ENCODE measurements around the gene GNAI3. TPM values are rescaled to one million over a fixed set of nuclear protein-coding genes. Genes with fewer than 3 reads are reported as not detected.

GNAI3 gene
- total and polyA plus RNA-seq, 2 of the 13 experiments (the other 11 are each of a cell fraction or from before 2014, with no cell fraction given): 4.3 to 9.0 TPM

GRCh38 chr1:109655615-109656519 lies 107.5 kb downstream of the GNAI3 start, which contains the start of gene GSTM4 (continued):
- TF ChIP-seq REST (IDR thresholded peaks at IDR 0.05; ENCODE audit: borderline replicate concordance in 1 of 2, low read depth in 1 of 2, low read length in 2 of 2) (peak in 1 of 2 experiments; percentile 37; a peak in 1 of 4 replicates), CREBL2 (CRISPR knock-in tag; IDR thresholded peaks at IDR 0.05; ENCODE audit: borderline replicate concordance) (peak; percentile 53; the same call in 1 of the 2 replicates), CCAR2 (optimal IDR thresholded peaks at IDR 0.05; ENCODE audit: low read depth, low read length) (no peak), KDM1A (CRISPR knock-in tag; IDR thresholded peaks at IDR 0.05) (no peak), ZNF678 (CRISPR knock-in tag; IDR thresholded peaks at IDR 0.05) (peak; percentile 76; the same call in 1 of the 2 replicates), POLR2G (IDR thresholded peaks at IDR 0.05; ENCODE audit: low read depth, low read length) (peak; percentile 84), MTF2 (CRISPR knock-in tag; IDR thresholded peaks at IDR 0.05; ENCODE audit: borderline replicate concordance) (no peak), ZNF264 (CRISPR knock-in tag; IDR thresholded peaks at IDR 0.05) (no peak), ZBTB20 (CRISPR knock-in tag; IDR thresholded peaks at IDR 0.05; ENCODE audit: borderline replicate concordance, low read depth) (peak; percentile 34; the same call in 1 of the 2 replicates), SAFB2 (CRISPR knock-in tag; IDR thresholded peaks at IDR 0.05; ENCODE audit: borderline replicate concordance, low read depth) (no peak), ZNF142 (CRISPR knock-in tag; IDR thresholded peaks at IDR 0.05) (peak; percentile 57; the same call in 1 of the 2 replicates), RNF2 (conservative IDR thresholded peaks at IDR 0.05; ENCODE audit: low read depth) (no peak; the same call in 1 of the 2 replicates), POLR2AphosphoS2 (IDR thresholded peaks at IDR 0.05; ENCODE audit: low read depth, low read length) (no peak), TCF12 (IDR thresholded peaks at IDR 0.05) (no peak), TCF12 (CRISPR knock-in tag; IDR thresholded peaks at IDR 0.05) (0 out of 2 replicates have a peak, but pooled peaks have one; percentile 61)
